ENCODE results near the gene ZNF66. TPM values are rescaled to one million over a fixed set of nuclear protein-coding genes. Genes with fewer than 3 reads are reported as not detected.

Gene ZNF66
- 1 to 10 TPM; 3.4 to 5.7 TPM for total RNA-seq

GRCh38 chr19:20776083-20777076, at the start of gene ZNF66:
ZNF66 (plus strand) TSS chr19:20776304; CDS start chr19:20776448, 144 bp downstream.

Other genes starting within 250 kb of the ZNF66 start
- gene ZNF737, start 210.5 kb upstream of the ZNF66 start, total RNA-seq, result 1 to 10 TPM; 6.7 to 7.9 TPM
- 10 to 100 TPM in 1 of 2 donors, 1 to 10 TPM in 1; 7.2 to 11.0 TPM for gene ZNF626, start 114.7 kb upstream of the ZNF66 start, total RNA-seq
- gene ZNF85, start 146.9 kb downstream of the ZNF66 start, total RNA-seq, result 1 to 10 TPM; 6.5 to 6.7 TPM
- gene ZNF430, start 244.4 kb downstream of the ZNF66 start, total RNA-seq, result 1 to 10 TPM; 4.8 to 10.0 TPM

All from melanocyte of skin (primary cell).